CD4-positive, alpha-beta T cell (primary cell): ENCODE results near the gene TMEM184B. TPM values are rescaled to one million over a fixed set of nuclear protein-coding genes. Genes with fewer than 3 reads are reported as not detected.

Experiments
- ATAC-seq: fragments of 200-7000 bp; cut with Tn5 transposase; one replicate; pipeline ENCODE4 v1.10.0; 2022; ENCODE audit warnings: mild to moderate bottlenecking; ENCODE audit not compliant: poor library complexity
- CTCF ChIA-PET: fragments of 350-600 bp; sonication (Branson Sonifier 250); formaldehyde crosslinking; loops from one replicate; lab custom pipeline; 2021; ENCODE audit warnings: antibody characterized with exemption, inconsistent platforms; lab: Charles Lee
- POLR2A ChIA-PET: fragments of 350-600 bp; sonication (Branson Sonifier 250); formaldehyde crosslinking; loops from one replicate; lab custom pipeline; 2021; ENCODE audit warnings: antibody characterized with exemption, inconsistent platforms; lab: Charles Lee
- DNase-seq, 14 experiments: peaks; one replicate each; pipeline ENCODE4 v3.0.0-alpha.2; 2013 to 2020; ENCODE audit warnings: mixed read lengths in 2 of 14
- H3K27ac ChIP-seq, 2 donors: one replicate each; pipeline versions ENCODE4 v1.5.1 to v1.7.0; 2013; ENCODE audit warnings: low read length in 2 of 2, low read depth in 1 of 2, mild to moderate bottlenecking in 1 of 2
- H3K27me3 ChIP-seq, 2 experiments: 1 replicate in 1 of 2; 2 replicates in 1 of 2; pipeline versions ENCODE4 v1.6.1 to v1.7.0; 2013; ENCODE audit warnings: low read length in 2 of 2, control low read depth in 1 of 2, mild to moderate bottlenecking in 1 of 2, moderate library complexity in 1 of 2; ENCODE audit not compliant: insufficient read depth in 2 of 2, control insufficient read depth in 1 of 2
- H3K36me3 ChIP-seq: one replicate; pipeline ENCODE4 v1.6.1; 2013; ENCODE audit warnings: low read length, control low read depth; ENCODE audit not compliant: insufficient read depth
- H3K4me1 ChIP-seq: one replicate; pipeline ENCODE4 v1.6.1; 2013; ENCODE audit warnings: low read length, control low read depth; ENCODE audit not compliant: insufficient read depth
- H3K4me3 ChIP-seq: one replicate; pipeline ENCODE4 v1.5.1; 2013; ENCODE audit warnings: mild to moderate bottlenecking, low read length, moderate library complexity
- H3K9me3 ChIP-seq, 2 experiments: 1 replicate in 1 of 2; 2 replicates in 1 of 2; pipeline versions ENCODE4 v1.6.1 to v1.7.0; 2013; ENCODE audit warnings: low read length in 2 of 2, mild to moderate bottlenecking in 2 of 2, control low read depth in 1 of 2, moderate library complexity in 1 of 2; ENCODE audit not compliant: control insufficient read depth in 1 of 2, insufficient read depth in 1 of 2
- H3K27ac Mint-ChIP-seq: one replicate; pipeline ENCODE4 v1.8.0; 2020; ENCODE audit warnings: mixed read lengths
- H3K27me3 Mint-ChIP-seq: one replicate; pipeline ENCODE4 v1.8.0; 2021; ENCODE audit warnings: mixed read lengths
- H3K36me3 Mint-ChIP-seq: one replicate; pipeline ENCODE4 v1.8.0; 2021; ENCODE audit warnings: low read depth, mixed read lengths
- H3K4me1 Mint-ChIP-seq: one replicate; pipeline ENCODE4 v1.8.0; 2021; ENCODE audit warnings: low read depth, mixed read lengths
- H3K4me3 Mint-ChIP-seq: one replicate; pipeline ENCODE4 v1.8.0; 2020; ENCODE audit warnings: mild to moderate bottlenecking, mixed read lengths
- H3K9me3 Mint-ChIP-seq: one replicate; pipeline ENCODE4 v1.8.0; 2020; ENCODE audit warnings: mixed read lengths
- CTCF ChIP-seq: fragments of 200-600 bp; IDR thresholded peaks from one replicate; pipeline ENCODE4 v1.8.0; 2022; ENCODE audit warnings: antibody characterized with exemption, mild to moderate bottlenecking
- intact Hi-C, 2 experiments: fragments of 100-400 bp; cut with DNase I in 1 of 2; cut with micrococcal nuclease in 1 of 2; formaldehyde crosslinking; loops; one replicate each; pipeline versions ENCODE4 v1.15.1 to v1.9.0; 2023 to 2025; cut with DNase I, micrococcal nuclease
- total RNA-seq, 174 experiments: library from RNA in 2 of 174; stranded (reverse) in 2 of 174; gene quantifications; one replicate each; pipeline ENCODE4 v1.2.3 and lab custom pipeline; 2021 to 2026

TMEM184B gene
- total RNA-seq, 2 experiments from 2014 or later = 49.3 to 50.1 TPM

- Histone ChIP-seq H3K4me1 (peaks cover 79% of the 10 kb centered on the region), H3K27me3 (no peaks in the 10 kb centered on the region), H3K27ac (peak overlapping the region; percentile 41 to 78), H3K4me3 (no peak overlapping the region), H3K9me3 (no peaks in the 10 kb centered on the region), H3K36me3 (peaks cover 2% of the 10 kb centered on the region)
- Mint-ChIP-seq H3K27ac (peak overlapping the region; percentile 96), H3K9me3 (no peaks in the 10 kb centered on the region), H3K36me3 (peaks cover 17% of the 10 kb centered on the region), H3K27me3 (no peaks in the 10 kb centered on the region), H3K4me3 (peak overlapping the region; percentile 82), H3K4me1 (peaks cover 79% of the 10 kb centered on the region)
- ATAC-seq (peak; percentile 96), DNase-seq (peak; percentile 23 to 91 (median 48))
- ChIA-PET CTCF (interaction anchor here (0.7 kb wide), 1 partner anchor 1757 kb away, joined by 3 read pairs; no protein-coding TSS in a partner anchor), POLR2A (interaction anchor here (0.5 to 1.5 kb wide), 11 partner anchors 20 to 1052 kb away, joined by 3 to 6 read pairs (median 4); partner anchors contain the start of genes MAFF, PLA2G6 and RPL3)
- no peak for TF ChIP-seq CTCF
- intact Hi-C loops = loop anchor here in 1 of 2 experiments (10.0 kb wide), 1 partner anchor 62 kb away; the partner anchor contains the start of gene MAFF
Observed at GRCh38 chr22:38267086-38267485, 5.7 kb downstream of the TMEM184B start.

- Histone ChIP-seq H3K4me1 (peaks cover 72% of the 10 kb centered on the region), H3K36me3 (peaks cover 2% of the 10 kb centered on the region), H3K4me3 (no peak overlapping the region), H3K9me3 (no peaks in the 10 kb centered on the region), H3K27ac (peak overlapping the region; percentile 9 to 78), H3K27me3 (no peaks in the 10 kb centered on the region)
- ChIA-PET CTCF (interaction anchor here (1.0 kb wide), 1 partner anchor 9 kb away, joined by 3 read pairs; no protein-coding TSS in a partner anchor), POLR2A (interaction anchor here (1.2 to 1.5 kb wide), 3 partner anchors 9 to 84 kb away, joined by 4 to 6 read pairs (median 5); partner anchors contain the start of gene PLA2G6)
- intact Hi-C loops = loop anchor here in 1 of 2 experiments (10.0 kb wide), 1 partner anchor 61 kb away; the partner anchor contains the start of gene MAFF
- H3K4me1 Mint-ChIP-seq = peaks cover 78% of the 10 kb centered on the region
- no peaks in the 10 kb centered on the region for H3K27me3 Mint-ChIP-seq
- peaks cover 19% of the 10 kb centered on the region for H3K36me3 Mint-ChIP-seq
- DNase-seq (no peak), ATAC-seq (no peak)
- no peaks in the 10 kb centered on the region for H3K9me3 Mint-ChIP-seq
- TF ChIP-seq CTCF = no peak
- peak overlapping the region; percentile 96 for H3K27ac Mint-ChIP-seq
- peak overlapping the region; percentile 15 for H3K4me3 Mint-ChIP-seq
Observed at GRCh38 chr22:38266120-38266519, 6.7 kb downstream of the TMEM184B start.

- ATAC-seq = no peak
- DNase-seq = no peak
- Histone ChIP-seq H3K4me3 (no peak overlapping the region), H3K36me3 (peaks cover 2% of the 10 kb centered on the region), H3K9me3 (no peaks in the 10 kb centered on the region), H3K27ac (no peak overlapping the region), H3K4me1 (peaks cover 68% of the 10 kb centered on the region), H3K27me3 (no peaks in the 10 kb centered on the region)
- H3K9me3 Mint-ChIP-seq = no peaks in the 10 kb centered on the region
- TF ChIP-seq CTCF = no peak
- ChIA-PET CTCF (no interaction called here), POLR2A (no interaction called here)
- H3K4me3 Mint-ChIP-seq = no peak overlapping the region
- peaks cover 69% of the 10 kb centered on the region for H3K4me1 Mint-ChIP-seq
- H3K36me3 Mint-ChIP-seq = peaks cover 24% of the 10 kb centered on the region
- intact Hi-C loops = loop anchor here in 1 of 2 experiments (10.0 kb wide), 1 partner anchor 60 kb away; the partner anchor contains the start of gene MAFF
- H3K27me3 Mint-ChIP-seq = no peaks in the 10 kb centered on the region
- no peak overlapping the region for H3K27ac Mint-ChIP-seq
Observed at GRCh38 chr22:38264322-38264843, 8.4 kb downstream of the TMEM184B start.
